GM21825 (cell line): ENCODE data around the gene SRGAP3.
A peak's percentile ranks its signal among the peaks of the same experiment; 100 is the strongest.

Experiments
- ATAC-seq: cut with Tn5 transposase; IDR thresholded peaks from one replicate; pipeline ENCODE4 v1.9.1; 2021; ENCODE audit warnings: mild to moderate bottlenecking, moderate library complexity; ENCODE audit not compliant: unreplicated experiment

SRGAP3 gene

GRCh38 chr3:8978551-8978950 is 270.9 kb downstream of the SRGAP3 start:
- no peak for ATAC-seq

GRCh38 chr3:8976540-8977182 is 272.8 kb downstream of the SRGAP3 start:
- no peak for ATAC-seq

- no peak for ATAC-seq
Measured at GRCh38 chr3:8975081-8976020, 274.1 kb downstream of the SRGAP3 start.

- ATAC-seq = no peak
Measured at GRCh38 chr3:8974458-8974857, 275.0 kb downstream of the SRGAP3 start.

GRCh38 chr3:8972639-8973038 is 276.8 kb downstream of the SRGAP3 start:
- ATAC-seq = no peak

- ATAC-seq = peak; percentile 48
Measured at GRCh38 chr3:8970971-8971589, 278.4 kb downstream of the SRGAP3 start.

GRCh38 chr3:8969241-8969640 is 280.2 kb downstream of the SRGAP3 start:
- no peak for ATAC-seq

GRCh38 chr3:8968375-8968882 is 281.0 kb downstream of the SRGAP3 start:
- no peak for ATAC-seq

- no peak for ATAC-seq
Measured at GRCh38 chr3:8967553-8967952, 281.9 kb downstream of the SRGAP3 start.

- ATAC-seq = no peak
Measured at GRCh38 chr3:8966820-8967348, 282.6 kb downstream of the SRGAP3 start.

- ATAC-seq = no peak
Measured at GRCh38 chr3:8966150-8966819, 283.2 kb downstream of the SRGAP3 start.

- no peak for ATAC-seq
Measured at GRCh38 chr3:8964436-8965370, 284.7 kb downstream of the SRGAP3 start.

- ATAC-seq = peak; percentile 90
Measured at GRCh38 chr3:8963137-8963853, 286.2 kb downstream of the SRGAP3 start, which contains the start of gene RAD18. Gene RAD18, minus strand, starts transcription at chr3:8963472. Its CDS starts 87 bp downstream, at chr3:8963385.

- ATAC-seq = peak; percentile 3
Measured at GRCh38 chr3:8962226-8962861, 287.1 kb downstream of the SRGAP3 start.

- ATAC-seq = no peak
Measured at GRCh38 chr3:8959668-8960067, 289.8 kb downstream of the SRGAP3 start.

GRCh38 chr3:8954938-8955763 is 294.3 kb downstream of the SRGAP3 start:
- ATAC-seq = peak; percentile 91

GRCh38 chr3:8953313-8953712 is 296.1 kb downstream of the SRGAP3 start:
- ATAC-seq = no peak
